RWPE1 (cell line): ENCODE results near the gene USP20.

ENCODE experiments used
- CTCF ChIA-PET: fragments of 350-600 bp; sonication (Branson Sonifier 250); formaldehyde crosslinking; extraction: SDS; loops from one replicate; lab custom pipeline; 2021; lab: Yijun Ruan, JAX
- POLR2A ChIA-PET: fragments of 400-600 bp; formaldehyde crosslinking; extraction: SDS; loops from one replicate; lab custom pipeline; 2020; ENCODE audit warnings: antibody characterized with exemption; ENCODE audit not compliant: low non-redundant PET; lab: Yijun Ruan, JAX
- DNase-seq: peaks from one replicate; pipeline ENCODE4 v3.0.0; 2012; ENCODE audit warnings: low spot score
- H3K27ac ChIP-seq: fragments of 450-650 bp; 2 replicates; pipeline ENCODE4 v1.5.1; 2017
- TF ChIP-seq, protein P1 (sequence below): fragments of 450-650 bp; conservative IDR thresholded peaks from 2 replicates; pipeline ENCODE4 v1.5.1; 2017; ENCODE audit warnings: low read depth, mild to moderate bottlenecking

USP20 gene

DNA sequence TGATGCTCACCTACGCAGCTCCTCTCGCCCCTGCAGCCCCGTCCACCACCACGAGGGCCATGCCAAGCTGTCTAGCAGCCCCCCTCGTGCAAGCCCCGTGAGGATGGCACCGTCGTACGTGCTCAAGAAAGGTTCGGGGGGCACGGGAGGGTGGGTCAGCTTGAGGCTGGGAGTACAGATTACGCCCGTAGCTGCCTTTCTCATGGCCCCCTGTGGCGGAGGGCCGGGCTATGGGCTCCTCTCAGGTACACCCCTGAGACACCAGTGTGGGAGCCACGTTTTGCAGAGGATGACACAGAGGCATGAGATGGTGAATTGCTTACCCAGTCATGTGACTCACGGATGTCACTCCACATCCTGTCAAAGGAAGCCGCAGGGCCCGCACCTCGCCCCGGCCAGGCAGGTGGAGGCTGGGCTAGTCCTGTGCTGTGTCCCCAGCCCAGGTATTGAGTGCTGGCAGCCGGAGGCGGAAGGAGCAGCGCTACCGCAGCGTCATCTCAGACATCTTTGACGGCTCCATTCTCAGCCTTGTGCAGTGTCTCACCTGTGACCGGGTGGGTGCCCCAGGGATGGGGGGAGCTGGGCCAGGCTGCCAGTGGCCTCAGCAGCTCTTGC, 33.7 kb downstream of the USP20 start:
- CTCF ChIA-PET, result interaction anchor here (0.6 to 1.1 kb wide), 3 partner anchors 14 to 40 kb away, joined by 3 to 5 read pairs (median 4); no protein-coding TSS in a partner anchor

DNA sequence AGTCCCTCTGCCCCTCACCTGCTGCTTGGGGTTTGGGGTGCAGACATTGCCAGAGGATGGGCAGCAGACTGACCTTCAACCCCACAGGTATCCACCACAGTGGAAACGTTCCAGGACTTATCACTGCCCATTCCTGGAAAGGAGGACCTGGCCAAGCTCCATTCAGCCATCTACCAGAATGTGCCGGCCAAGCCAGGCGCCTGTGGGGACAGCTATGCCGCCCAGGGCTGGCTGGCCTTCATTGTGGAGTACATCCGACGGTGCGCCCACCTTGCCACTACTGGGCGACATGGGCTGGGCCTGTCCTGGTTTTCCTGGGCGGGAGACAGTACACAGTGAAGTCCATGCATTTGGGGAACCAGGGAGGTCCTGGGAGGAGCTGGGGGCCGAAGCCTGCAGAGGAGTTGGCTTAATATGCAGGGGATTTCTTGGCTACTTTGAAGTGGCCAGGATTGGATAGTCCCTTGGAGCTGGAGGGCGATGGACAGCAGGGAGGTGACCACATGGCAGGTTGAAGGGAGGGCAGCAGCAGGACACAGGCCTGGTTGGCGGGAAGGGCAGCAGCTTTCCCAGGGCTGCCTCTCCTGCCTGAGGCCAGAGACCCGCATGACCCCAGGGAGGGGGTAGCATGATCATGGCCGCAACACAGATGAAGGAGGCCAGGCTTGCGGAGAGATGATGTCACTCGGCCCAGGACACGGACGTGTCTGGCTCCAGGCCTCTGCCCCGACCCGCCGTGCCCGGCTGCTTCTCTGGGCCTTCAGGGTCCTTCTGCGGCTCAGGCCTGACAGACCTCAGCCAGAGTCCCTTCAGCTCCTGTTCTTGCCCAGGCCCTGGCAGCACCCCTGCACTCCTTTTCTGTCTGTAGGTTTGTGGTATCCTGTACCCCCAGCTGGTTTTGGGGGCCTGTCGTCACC, 34.6 kb downstream of the USP20 start:
- no peak for DNase-seq
- ChIA-PET POLR2A (no interaction called here), CTCF (interaction anchor here (0.8 to 1.1 kb wide), 3 partner anchors 14 to 48 kb away, joined by 3 to 10 read pairs (median 4); no protein-coding TSS in a partner anchor)
- TF ChIP-seq, protein P1, sequence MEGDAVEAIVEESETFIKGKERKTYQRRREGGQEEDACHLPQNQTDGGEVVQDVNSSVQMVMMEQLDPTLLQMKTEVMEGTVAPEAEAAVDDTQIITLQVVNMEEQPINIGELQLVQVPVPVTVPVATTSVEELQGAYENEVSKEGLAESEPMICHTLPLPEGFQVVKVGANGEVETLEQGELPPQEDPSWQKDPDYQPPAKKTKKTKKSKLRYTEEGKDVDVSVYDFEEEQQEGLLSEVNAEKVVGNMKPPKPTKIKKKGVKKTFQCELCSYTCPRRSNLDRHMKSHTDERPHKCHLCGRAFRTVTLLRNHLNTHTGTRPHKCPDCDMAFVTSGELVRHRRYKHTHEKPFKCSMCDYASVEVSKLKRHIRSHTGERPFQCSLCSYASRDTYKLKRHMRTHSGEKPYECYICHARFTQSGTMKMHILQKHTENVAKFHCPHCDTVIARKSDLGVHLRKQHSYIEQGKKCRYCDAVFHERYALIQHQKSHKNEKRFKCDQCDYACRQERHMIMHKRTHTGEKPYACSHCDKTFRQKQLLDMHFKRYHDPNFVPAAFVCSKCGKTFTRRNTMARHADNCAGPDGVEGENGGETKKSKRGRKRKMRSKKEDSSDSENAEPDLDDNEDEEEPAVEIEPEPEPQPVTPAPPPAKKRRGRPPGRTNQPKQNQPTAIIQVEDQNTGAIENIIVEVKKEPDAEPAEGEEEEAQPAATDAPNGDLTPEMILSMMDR, result no peak
- H3K27ac ChIP-seq, result no peak overlapping the region

More for the DNA sequence above, 33.7 kb downstream of the USP20 start:
- peak; percentile 34 for DNase-seq
- POLR2A ChIA-PET, result interaction anchor here (0.7 kb wide), 1 partner anchor 175 kb away, joined by 4 read pairs; no protein-coding TSS in a partner anchor
- no peak overlapping the region for H3K27ac ChIP-seq
- TF ChIP-seq, protein P1, result no peak

DNA sequence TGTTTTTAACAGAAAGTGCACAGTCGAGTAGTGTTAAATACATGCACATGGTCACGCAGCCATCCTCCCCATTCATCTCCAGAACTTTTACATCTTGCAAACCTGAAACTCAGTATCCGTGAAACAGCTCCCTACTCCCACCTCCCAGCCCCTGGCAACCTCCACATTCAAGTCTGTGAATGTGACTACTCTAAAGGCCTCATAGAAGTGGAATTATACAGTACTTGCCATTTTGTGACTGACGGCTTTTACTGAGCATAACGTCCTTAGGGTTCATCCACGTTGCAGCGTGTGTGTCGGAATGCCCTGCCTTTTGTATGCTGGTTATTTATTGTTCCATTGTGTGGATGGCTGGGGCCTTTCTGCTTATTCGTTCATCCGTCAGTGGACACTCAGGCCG, 35.8 kb downstream of the USP20 start:
- no peak overlapping the region for H3K27ac ChIP-seq
- TF ChIP-seq, protein P1, result no peak
- DNase-seq, result no peak
- CTCF ChIA-PET, result no interaction called here
- POLR2A ChIA-PET, result no interaction called here

DNA sequence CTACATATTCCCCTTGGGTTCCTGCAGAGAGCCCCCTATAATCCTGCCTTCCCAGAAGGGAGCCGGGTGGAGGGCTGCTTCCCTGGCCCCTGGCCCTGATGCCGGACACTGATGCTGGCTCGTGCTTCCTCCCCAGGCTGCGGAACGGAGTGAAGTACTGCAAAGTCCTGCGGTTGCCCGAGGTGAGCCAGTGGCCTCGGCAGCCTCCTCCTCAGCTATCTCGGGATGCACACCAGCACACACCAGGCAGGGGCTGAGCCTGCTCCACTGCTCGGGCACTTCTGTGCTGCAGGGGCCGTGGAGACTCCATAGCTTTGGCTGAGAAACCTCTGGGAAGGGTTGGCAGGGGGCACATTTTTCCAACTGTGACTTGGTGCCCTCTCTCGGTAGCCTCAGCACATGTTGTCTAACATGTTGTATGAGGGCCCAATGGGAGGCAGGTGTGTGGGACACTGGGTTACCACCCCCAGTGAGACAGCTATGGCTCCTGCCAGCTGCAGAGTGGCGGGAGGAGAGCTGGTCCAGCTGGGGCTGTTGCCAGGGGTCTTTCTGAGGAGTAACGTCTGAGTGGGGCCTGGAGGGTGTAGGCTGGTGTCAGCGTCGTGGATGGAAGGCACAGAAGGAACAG, 38.4 kb downstream of the USP20 start:
- ChIA-PET POLR2A (no interaction called here), CTCF (interaction anchor here (0.6 kb wide), 1 partner anchor 19 kb away, joined by 4 read pairs; no protein-coding TSS in a partner anchor)
- TF ChIP-seq, protein P1, result no peak
- no peak for DNase-seq
- H3K27ac ChIP-seq, result no peak overlapping the region

DNA sequence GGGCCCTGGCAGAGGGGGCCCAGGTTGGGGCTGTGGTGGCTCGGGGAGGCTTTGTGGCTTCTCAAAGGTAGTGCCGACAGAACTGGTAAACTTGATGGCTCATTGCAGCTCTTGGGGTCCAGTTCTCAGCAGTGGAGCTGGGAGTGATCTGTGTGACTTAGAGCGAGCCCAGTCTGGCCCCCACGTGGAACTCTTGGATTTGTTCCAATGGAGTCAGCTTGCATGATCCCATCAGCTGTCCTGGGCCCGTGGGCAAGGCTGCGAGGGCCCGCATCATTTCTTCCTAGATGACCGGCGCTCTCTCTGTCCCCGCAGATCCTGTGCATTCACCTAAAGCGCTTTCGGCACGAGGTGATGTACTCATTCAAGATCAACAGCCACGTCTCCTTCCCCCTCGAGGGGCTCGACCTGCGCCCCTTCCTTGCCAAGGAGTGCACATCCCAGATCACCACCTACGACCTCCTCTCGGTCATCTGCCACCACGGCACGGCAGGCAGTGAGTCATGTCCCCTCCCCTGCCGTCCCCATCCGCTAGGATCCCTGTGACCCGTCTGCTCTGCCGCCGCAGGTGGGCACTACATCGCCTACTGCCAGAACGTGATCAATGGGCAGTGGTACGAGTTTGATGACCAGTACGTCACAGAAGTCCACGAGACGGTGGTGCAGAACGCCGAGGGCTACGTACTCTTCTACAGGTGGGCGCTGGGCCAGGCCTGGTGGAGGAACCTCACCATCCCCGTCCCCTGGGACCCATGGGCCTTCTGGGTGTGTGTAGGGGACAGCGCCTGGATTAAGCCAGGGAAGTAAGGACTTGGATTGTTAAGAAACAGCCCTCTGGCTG, 39.2 kb downstream of the USP20 start:
- no peak overlapping the region for H3K27ac ChIP-seq
- POLR2A ChIA-PET, result no interaction called here
- TF ChIP-seq, protein P1, result no peak

More for the DNA sequence above, 39.2 kb downstream of the USP20 start:
- CTCF ChIA-PET, result no interaction called here
- DNase-seq, result no peak
